Activated CD4-positive, alpha-beta T cell treated with anti-CD3 and anti-CD28 coated beads, Interleukin-2, amount 10 ng/mL, durations not matched to agents 7 days and 5 days (primary cell): ENCODE measurements around the gene FGGY. TPM values are rescaled to one million over a fixed set of nuclear protein-coding genes. Genes with fewer than 3 reads are reported as not detected.

ENCODE experiments used
- CTCF ChIA-PET: fragments of 350-600 bp; sonication (Branson Sonifier 250); formaldehyde crosslinking; loops from one replicate; lab custom pipeline; 2021; ENCODE audit warnings: antibody characterized with exemption; lab: Charles Lee
- POLR2A ChIA-PET: fragments of 350-600 bp; sonication (Branson Sonifier 250); formaldehyde crosslinking; loops from one replicate; lab custom pipeline; 2021; ENCODE audit warnings: antibody characterized with exemption; lab: Charles Lee
- DNase-seq: peaks from one replicate; pipeline ENCODE4 v3.0.0-alpha.2; 2020
- H3K27ac Mint-ChIP-seq: one replicate; pipeline ENCODE4 v1.8.0; 2021; ENCODE audit warnings: mild to moderate bottlenecking, moderate library complexity, mixed read lengths
- H3K27me3 Mint-ChIP-seq: one replicate; pipeline ENCODE4 v1.8.0; 2021; ENCODE audit warnings: mixed read lengths
- H3K36me3 Mint-ChIP-seq: one replicate; pipeline ENCODE4 v1.8.0; 2021; ENCODE audit warnings: low read depth, mixed read lengths
- H3K4me1 Mint-ChIP-seq: one replicate; pipeline ENCODE4 v1.8.0; 2021; ENCODE audit warnings: mixed read lengths
- H3K4me3 Mint-ChIP-seq: one replicate; pipeline ENCODE4 v1.8.0; 2021; ENCODE audit warnings: mild to moderate bottlenecking, moderate library complexity, mixed read lengths
- H3K9me3 Mint-ChIP-seq: one replicate; pipeline ENCODE4 v1.8.0; 2021; ENCODE audit warnings: mixed read lengths
- total RNA-seq, 2 experiments: library from RNA; stranded (reverse); gene quantifications; one replicate each; pipeline ENCODE4 v1.2.3, GENCODE V29; 2021

FGGY gene
- total RNA-seq, 2 experiments from 2014 or later = 3.3 to 5.5 TPM

DNA sequence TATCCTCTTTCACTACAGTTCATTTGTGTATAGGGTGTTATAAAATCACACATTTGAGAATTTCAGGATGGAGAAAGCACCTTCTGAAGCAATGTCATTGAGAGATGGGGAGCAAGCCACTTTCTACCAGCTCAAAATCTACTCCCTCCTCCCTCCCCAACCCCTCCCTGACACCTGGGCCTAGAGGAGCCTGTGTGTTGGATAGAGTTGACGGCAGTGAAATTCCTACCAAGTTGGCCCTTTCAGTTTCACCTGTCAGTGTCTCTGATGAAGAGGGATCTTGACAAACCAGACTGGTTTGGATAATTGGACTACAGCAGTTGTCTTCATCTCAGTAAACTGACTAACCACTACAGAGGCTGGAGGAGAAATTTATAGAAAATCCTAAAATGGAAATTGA is 392.8 kb downstream of the FGGY start:
- ChIA-PET CTCF (interaction anchor here (0.5 kb wide), 1 partner anchor 1070 kb away, joined by 3 read pairs; no protein-coding TSS in a partner anchor), POLR2A (no interaction called here)
- DNase-seq = no peak
- Mint-ChIP-seq H3K27ac (no peak overlapping the region), H3K9me3 (no peaks in the 10 kb centered on the region), H3K36me3 (no peaks in the 10 kb centered on the region), H3K4me3 (no peak overlapping the region), H3K4me1 (no peaks in the 10 kb centered on the region), H3K27me3 (no peaks in the 10 kb centered on the region)

DNA sequence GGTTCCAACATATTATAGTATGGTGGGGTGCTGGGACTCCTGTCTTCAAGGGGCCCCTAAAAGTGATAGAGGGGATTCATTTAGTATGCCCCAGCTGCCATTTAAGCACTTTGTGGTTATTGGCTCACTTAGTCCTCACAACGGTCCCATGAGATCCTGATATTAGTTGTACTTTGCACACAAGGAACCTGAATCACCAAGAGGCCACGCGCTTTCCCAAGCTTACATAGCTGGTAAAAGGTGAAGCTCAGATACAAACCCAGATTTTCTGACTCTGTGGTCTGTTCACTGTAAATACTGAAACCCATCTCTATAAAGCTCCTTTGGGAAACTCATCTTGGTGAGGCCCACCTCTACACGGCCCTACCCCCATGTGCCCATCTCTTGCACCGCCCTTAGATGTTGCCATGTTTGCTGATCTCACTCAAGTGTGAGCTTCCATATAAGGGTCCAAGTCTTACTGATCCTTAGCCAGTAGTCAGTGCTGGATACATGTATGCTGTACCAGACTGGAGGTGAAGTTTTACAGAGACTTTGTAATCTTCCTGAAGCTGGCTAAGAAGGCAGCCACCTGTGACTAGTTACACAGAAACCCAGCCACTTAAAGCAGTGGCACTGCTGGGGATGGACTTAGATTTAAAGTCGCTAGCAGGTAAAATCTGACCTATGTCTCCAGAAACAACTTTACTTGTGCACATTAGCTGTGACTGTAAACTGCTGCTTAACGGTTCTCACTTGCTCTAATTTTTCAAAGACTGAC is 393.5 kb downstream of the FGGY start:
- ChIA-PET CTCF (interaction anchor here (0.5 kb wide), 1 partner anchor 1071 kb away, joined by 3 read pairs; no protein-coding TSS in a partner anchor), POLR2A (no interaction called here)
- H3K27ac Mint-ChIP-seq = no peak overlapping the region
- no peak for DNase-seq
- no peaks in the 10 kb centered on the region for H3K36me3 Mint-ChIP-seq
- H3K4me3 Mint-ChIP-seq = no peak overlapping the region
- no peaks in the 10 kb centered on the region for H3K9me3 Mint-ChIP-seq
- no peaks in the 10 kb centered on the region for H3K27me3 Mint-ChIP-seq
- no peaks in the 10 kb centered on the region for H3K4me1 Mint-ChIP-seq

DNA sequence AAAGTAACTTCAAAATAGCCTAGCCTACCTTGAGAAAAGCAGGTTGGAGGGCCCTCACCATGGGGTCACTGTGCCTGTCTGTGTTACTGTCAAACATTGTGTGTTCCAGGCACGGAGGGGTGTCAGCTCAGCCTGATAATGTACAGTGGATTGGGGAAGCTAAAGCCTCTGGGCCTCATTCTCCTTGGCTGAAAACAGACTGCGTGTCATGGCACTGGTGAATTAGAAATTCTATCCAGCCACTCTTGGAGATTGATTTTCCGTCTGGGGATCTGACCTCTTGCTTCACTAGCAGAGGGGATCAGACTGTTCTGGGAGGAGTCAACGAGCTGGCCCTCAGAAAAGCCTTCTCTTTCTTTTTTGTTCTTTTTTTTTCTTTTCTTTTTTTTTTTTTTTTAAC is 394.4 kb downstream of the FGGY start:
- no peaks in the 10 kb centered on the region for H3K9me3 Mint-ChIP-seq
- no peaks in the 10 kb centered on the region for H3K4me1 Mint-ChIP-seq
- H3K27ac Mint-ChIP-seq = no peak overlapping the region
- H3K4me3 Mint-ChIP-seq = no peak overlapping the region
- ChIA-PET POLR2A (no interaction called here), CTCF (interaction anchor here (0.7 kb wide), 1 partner anchor 1125 kb away, joined by 3 read pairs; no protein-coding TSS in a partner anchor)
- H3K36me3 Mint-ChIP-seq = no peaks in the 10 kb centered on the region
- DNase-seq = no peak
- H3K27me3 Mint-ChIP-seq = no peaks in the 10 kb centered on the region

DNA sequence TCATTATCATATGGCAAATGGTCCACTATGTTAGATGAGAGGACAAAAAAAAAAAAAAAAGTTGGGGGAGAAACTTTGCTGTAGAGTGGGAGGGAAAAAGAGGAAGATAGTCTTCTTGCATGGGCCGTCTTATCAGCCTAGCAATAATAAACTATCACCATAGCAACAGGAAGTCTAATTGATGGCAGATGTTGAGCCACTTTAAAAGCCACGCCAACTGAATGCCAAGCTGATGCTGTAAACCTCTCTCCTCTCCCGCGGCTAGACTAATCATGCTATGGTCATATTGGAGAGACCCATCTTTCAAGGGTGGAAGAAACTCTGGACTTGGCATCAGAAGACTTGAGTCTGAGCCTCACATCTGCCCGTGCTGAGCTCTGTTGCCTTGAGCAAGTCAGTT is 395.7 kb downstream of the FGGY start:
- H3K27me3 Mint-ChIP-seq = no peaks in the 10 kb centered on the region
- H3K4me1 Mint-ChIP-seq = peaks cover 13% of the 10 kb centered on the region
- DNase-seq = no peak
- no peak overlapping the region for H3K4me3 Mint-ChIP-seq
- H3K9me3 Mint-ChIP-seq = no peaks in the 10 kb centered on the region
- CTCF ChIA-PET = interaction anchor here (1.3 kb wide), 1 partner anchor 18 kb away, joined by 3 read pairs; no protein-coding TSS in a partner anchor
- no peak overlapping the region for H3K27ac Mint-ChIP-seq
- POLR2A ChIA-PET = no interaction called here
- H3K36me3 Mint-ChIP-seq = no peaks in the 10 kb centered on the region

DNA sequence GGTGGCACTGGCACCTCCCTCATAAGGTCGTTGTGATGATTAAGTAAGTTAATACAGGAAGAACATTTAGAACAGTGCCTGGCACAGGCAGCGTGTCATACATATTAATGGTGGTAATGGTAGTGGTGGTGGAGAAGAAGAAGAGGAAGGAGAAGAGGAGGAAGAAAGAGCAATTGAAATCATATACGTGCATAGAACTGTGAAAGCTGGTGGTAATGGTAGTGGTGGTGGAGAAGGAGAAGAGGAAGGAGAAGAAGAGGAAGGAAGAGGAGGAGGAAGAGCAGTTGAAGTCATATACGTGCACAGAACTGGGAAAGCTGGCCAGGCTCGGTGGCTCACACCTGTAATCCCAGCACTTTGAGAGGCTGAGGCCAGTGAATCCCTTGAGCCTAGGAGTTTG is 396.5 kb downstream of the FGGY start:
- no peaks in the 10 kb centered on the region for H3K36me3 Mint-ChIP-seq
- peaks cover 21% of the 10 kb centered on the region for H3K4me1 Mint-ChIP-seq
- ChIA-PET POLR2A (no interaction called here), CTCF (interaction anchor here (1.3 kb wide), 1 partner anchor 19 kb away, joined by 3 read pairs; no protein-coding TSS in a partner anchor)
- DNase-seq = no peak
- H3K27me3 Mint-ChIP-seq = no peaks in the 10 kb centered on the region
- no peak overlapping the region for H3K27ac Mint-ChIP-seq
- no peak overlapping the region for H3K4me3 Mint-ChIP-seq
- H3K9me3 Mint-ChIP-seq = no peaks in the 10 kb centered on the region

DNA sequence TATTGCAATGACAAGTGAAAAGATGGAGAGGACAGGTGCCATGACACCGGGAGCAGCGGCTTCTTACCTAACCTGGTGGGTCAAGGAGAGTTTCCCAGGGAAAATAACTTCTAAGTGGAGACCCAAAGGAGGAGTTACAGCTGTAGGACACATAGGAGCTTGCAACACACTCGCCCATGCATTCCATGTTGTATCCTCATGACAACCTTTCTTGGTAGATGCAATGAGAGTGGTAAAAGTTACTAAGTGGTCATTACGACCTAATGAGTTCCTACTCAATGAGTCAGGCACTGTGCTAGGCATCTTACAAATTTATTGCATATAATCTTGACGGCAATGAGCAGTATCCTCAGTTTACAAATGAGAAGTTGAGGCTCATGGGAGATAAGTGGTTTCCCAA is 398.4 kb downstream of the FGGY start:
- POLR2A ChIA-PET = no interaction called here
- no peak overlapping the region for H3K27ac Mint-ChIP-seq
- no peaks in the 10 kb centered on the region for H3K9me3 Mint-ChIP-seq
- peaks cover 28% of the 10 kb centered on the region for H3K4me1 Mint-ChIP-seq
- H3K4me3 Mint-ChIP-seq = no peak overlapping the region
- H3K36me3 Mint-ChIP-seq = no peaks in the 10 kb centered on the region
- H3K27me3 Mint-ChIP-seq = no peaks in the 10 kb centered on the region
- DNase-seq = no peak
- CTCF ChIA-PET = no interaction called here

DNA sequence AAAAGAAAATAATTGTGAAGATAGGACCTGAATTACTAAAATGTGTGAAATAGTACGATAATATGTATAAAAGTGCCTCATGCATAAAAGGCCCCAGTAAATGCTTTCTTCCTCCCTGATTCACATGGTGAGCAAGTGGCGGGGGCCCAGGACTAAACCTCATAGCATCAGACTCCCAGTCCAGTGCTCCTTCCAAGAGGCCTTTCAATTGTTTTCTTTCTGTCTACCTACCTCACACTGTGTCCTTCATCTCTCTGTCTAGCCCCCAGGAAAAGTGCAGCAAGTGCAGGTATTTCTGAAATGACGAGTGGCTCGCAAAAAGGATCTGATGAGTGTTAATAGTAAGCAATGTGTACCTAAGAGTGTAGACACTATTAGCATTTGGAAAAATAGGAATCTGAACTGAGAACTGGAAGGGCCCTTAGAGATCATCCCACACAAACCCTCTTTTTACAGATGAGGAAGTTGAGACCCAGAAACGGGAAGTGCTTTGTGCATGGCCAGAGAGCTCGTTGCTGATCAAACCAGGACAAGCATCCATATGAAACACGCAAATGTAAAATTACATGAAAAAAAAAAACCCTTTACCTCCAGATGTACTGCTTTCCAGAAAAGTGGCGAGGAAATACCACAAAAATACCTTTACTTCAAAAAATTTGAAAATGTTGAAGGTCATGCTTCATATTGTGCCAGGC is 399.7 kb downstream of the FGGY start:
- POLR2A ChIA-PET = no interaction called here
- CTCF ChIA-PET = no interaction called here
- H3K4me3 Mint-ChIP-seq = peak overlapping the region; percentile 40

DNA sequence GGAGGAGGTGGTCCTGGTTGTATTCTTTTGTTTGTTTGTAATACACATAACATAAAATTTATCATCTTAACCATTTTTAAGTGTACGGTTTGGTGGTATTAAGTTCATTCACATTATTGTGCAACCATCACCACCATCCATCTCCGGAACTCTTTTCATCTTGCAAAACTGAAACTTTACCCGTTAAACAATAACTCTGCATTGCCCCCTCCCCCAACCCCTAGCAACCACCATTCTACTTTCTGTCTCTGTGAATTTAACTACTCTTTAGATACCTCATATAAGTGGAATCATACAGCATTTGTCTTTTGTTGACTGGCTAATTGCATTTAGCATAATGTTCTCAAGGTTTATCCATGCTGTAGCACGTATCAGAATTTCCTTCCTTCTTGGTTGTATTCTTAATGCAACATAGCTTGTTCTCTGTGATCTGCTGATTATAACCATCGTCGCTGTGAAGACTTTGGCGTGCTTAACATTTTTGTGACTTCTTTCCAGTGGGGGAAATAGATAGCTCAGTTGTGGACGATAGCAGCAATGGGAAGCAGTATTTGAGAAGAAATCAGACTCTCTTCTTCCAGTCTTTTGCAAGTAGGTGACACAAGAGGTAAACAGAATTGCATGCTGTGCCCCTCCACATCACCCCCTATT is 400.4 kb downstream of the FGGY start:
- ChIA-PET POLR2A (no interaction called here), CTCF (no interaction called here)
- peak overlapping the region; percentile 72 for H3K27ac Mint-ChIP-seq
- DNase-seq = peak; percentile 76
- H3K27me3 Mint-ChIP-seq = no peaks in the 10 kb centered on the region
- no peaks in the 10 kb centered on the region for H3K36me3 Mint-ChIP-seq
- H3K4me1 Mint-ChIP-seq = peaks cover 28% of the 10 kb centered on the region
- no peaks in the 10 kb centered on the region for H3K9me3 Mint-ChIP-seq
- H3K4me3 Mint-ChIP-seq = peak overlapping the region; percentile 40

More for the DNA sequence above, 399.7 kb downstream of the FGGY start:
- Mint-ChIP-seq H3K36me3 (no peaks in the 10 kb centered on the region), H3K27ac (peak overlapping the region; percentile 72), H3K9me3 (no peaks in the 10 kb centered on the region), H3K27me3 (no peaks in the 10 kb centered on the region), H3K4me1 (peaks cover 28% of the 10 kb centered on the region)
- DNase-seq = no peak

DNA sequence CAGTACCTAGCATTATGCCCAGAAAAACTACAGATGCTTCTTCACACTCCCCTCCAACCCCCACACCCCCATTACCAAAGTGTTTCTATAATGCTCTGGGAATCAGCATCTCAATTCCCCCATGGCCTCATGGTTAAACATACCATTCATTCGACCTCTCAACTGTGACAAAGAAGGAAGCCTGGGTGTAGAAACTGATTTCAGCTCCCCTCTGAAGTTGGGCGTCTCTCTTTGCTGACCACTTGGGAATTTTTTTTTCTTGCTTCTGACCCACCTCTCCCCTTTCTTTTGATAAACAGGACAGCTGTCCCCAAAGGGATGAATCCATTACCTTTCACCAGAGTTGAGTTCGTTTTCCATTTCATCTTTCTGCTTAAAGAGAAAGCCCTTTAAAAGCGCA is 401.5 kb downstream of the FGGY start:
- Mint-ChIP-seq H3K4me1 (peaks cover 28% of the 10 kb centered on the region), H3K36me3 (no peaks in the 10 kb centered on the region), H3K27ac (no peak overlapping the region), H3K4me3 (no peak overlapping the region), H3K9me3 (no peaks in the 10 kb centered on the region), H3K27me3 (no peaks in the 10 kb centered on the region)
- ChIA-PET CTCF (interaction anchor here (0.8 to 2.0 kb wide), 4 partner anchors 13 to 957 kb away, joined by 3 to 9 read pairs (median 4); no protein-coding TSS in a partner anchor), POLR2A (no interaction called here)
- DNase-seq = no peak

DNA sequence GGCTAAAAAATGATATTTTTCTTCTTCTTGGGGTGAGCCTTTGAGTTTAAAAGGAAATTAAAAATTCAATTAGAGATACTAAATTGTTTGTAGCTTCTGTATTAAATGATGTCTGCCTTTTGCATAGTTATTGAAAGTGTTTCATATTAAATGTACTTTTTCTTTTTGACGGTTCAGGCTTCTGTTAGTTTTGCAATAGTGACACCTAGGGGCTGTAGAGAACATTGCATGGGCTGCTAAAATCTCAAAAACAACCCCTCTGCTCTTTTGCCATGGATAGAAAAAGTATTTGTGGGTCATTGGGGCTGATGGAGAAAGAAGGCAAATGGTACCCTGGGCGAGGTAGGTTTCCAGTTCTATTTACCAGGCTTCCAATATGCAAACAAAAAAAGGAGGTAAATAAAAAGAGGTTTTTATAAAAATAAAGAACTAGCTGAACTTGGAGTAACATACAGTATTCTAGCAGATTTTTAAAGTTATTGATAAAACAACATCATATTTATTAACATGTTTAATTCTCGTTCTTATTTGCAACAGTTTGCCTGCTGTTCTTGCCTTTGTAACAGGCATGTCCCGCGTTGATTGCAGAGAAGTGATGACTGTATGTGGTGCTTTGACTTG is 402.4 kb downstream of the FGGY start:
- Mint-ChIP-seq H3K9me3 (no peaks in the 10 kb centered on the region), H3K4me1 (peaks cover 28% of the 10 kb centered on the region), H3K27me3 (no peaks in the 10 kb centered on the region), H3K36me3 (no peaks in the 10 kb centered on the region), H3K4me3 (no peak overlapping the region), H3K27ac (no peak overlapping the region)
- ChIA-PET CTCF (interaction anchor here (0.5 to 2.0 kb wide), 10 partner anchors 14 to 1018 kb away, joined by 3 to 9 read pairs (median 3); no protein-coding TSS in a partner anchor), POLR2A (interaction anchor here (0.7 kb wide), 1 partner anchor 886 kb away, joined by 3 read pairs; no protein-coding TSS in a partner anchor)
- DNase-seq = peak; percentile 46

DNA sequence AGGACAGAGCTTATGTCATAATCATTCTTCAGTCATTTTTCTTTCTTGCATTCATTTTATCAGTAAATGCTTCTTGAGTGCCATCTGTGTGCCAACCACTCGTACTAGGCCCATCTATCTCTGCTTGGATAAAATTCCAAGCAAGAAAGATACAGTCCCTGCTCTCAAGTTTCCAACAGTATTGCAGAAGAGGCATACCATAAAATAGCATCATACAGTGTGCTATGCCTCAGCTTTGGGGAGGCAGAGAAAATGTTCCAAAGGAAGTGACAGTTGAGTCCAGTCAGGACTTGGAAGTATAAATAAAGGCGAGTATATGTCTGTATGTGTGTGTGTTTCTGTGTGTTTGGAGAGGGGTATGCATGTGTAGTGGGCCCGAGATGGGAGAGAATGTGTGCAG is 404.5 kb downstream of the FGGY start:
- no peaks in the 10 kb centered on the region for H3K9me3 Mint-ChIP-seq
- ChIA-PET CTCF (no interaction called here), POLR2A (no interaction called here)
- H3K4me1 Mint-ChIP-seq = peaks cover 27% of the 10 kb centered on the region
- no peak overlapping the region for H3K4me3 Mint-ChIP-seq
- H3K27ac Mint-ChIP-seq = no peak overlapping the region
- peaks cover 4% of the 10 kb centered on the region for H3K27me3 Mint-ChIP-seq
- no peak for DNase-seq
- H3K36me3 Mint-ChIP-seq = no peaks in the 10 kb centered on the region

DNA sequence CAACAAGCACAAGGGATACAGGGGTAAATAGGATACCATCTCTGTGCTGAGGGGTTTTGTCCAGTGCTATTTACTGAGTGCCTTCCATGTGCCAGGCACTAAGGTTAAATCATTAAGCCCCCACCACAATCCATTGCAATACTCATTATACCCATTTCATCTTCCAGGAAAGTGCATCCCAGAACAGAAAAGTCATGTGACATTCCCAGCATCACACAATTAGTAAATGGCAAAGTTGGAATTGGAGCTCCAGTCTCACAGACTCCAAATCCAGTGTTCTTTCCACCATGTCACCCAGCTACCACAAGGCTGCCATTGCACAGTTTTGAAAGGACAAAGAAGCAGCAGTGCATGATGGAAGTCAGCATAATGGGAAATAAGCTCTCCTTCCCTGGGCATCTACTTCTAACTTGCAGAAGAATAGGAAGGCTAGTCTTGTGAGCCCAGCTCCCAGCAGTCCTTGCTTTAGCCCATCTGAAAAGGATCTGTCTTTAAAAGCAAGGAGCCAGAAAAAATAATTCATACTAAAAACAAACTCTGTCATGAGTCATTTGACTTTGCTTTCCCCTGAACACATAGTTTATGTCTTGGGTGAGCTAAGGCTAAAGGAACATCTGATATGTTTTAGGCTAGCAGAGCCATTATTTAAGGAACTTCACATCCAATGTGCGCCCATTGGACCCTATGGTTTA is 406.5 kb downstream of the FGGY start:
- no peak overlapping the region for H3K27ac Mint-ChIP-seq
- H3K4me3 Mint-ChIP-seq = no peak overlapping the region
- DNase-seq = no peak
- H3K9me3 Mint-ChIP-seq = no peaks in the 10 kb centered on the region
- H3K4me1 Mint-ChIP-seq = peaks cover 7% of the 10 kb centered on the region
- ChIA-PET CTCF (interaction anchor here (1.0 kb wide), 1 partner anchor 12 kb away, joined by 3 read pairs; no protein-coding TSS in a partner anchor), POLR2A (no interaction called here)
- no peaks in the 10 kb centered on the region for H3K36me3 Mint-ChIP-seq
- H3K27me3 Mint-ChIP-seq = peaks cover 4% of the 10 kb centered on the region
